ENCODE data around the gene NOL6. TPM values are rescaled to one million over a fixed set of nuclear protein-coding genes. Genes with fewer than 3 reads are reported as not detected.
A peak's percentile ranks its signal among the peaks of the same experiment; 100 is the strongest.

Gene NOL6
- total RNA-seq, 1 experiment from 2014 or later, result 49.6 TPM

DNA sequence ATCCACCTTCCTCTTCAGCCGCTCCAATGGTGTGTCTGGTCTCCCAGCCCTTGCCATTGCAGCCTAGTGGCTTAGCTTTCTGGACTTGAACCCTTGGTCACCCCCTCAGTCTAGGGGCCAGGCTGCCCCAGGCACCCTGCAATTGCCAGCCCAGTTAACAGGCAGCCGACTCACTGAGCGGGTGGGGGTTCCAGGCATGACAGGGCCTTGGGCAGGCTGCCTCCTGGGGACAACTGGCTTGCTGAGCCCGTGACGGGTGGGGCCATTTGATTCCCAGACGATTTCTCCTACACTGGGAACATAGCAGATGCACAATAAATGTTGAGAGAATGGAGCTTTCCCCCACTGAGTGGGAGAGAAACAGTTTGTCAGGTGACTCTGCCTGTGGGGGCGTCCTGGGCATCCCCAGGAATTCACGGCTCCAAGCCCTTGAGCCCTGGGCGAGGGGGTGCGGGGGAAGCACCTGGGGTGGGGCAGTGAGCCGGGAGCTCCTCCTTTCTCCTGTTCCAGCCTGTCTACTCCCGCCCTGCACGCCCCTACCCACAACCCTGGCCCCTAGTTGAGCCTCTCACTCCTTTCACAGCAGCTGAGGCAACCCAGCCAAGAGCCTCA, 58.7 kb downstream of the NOL6 start:
- no peak for DNase-seq (ENCODE audit: low spot score)
- H3K4me3 ChIP-seq (ENCODE audit: low read depth, low read length, poor library complexity, severe bottlenecking), result no peak overlapping the region
- BruUV-seq (replicated peaks), result no TSS peak
- H3K4me1 ChIP-seq (ENCODE audit: insufficient read depth, low read length, poor library complexity, severe bottlenecking), result no peaks in the 10 kb centered on the region
- H3K9me3 ChIP-seq (ENCODE audit: low read depth, low read length, poor library complexity, severe bottlenecking), result no peaks in the 10 kb centered on the region
- no peak overlapping the region for H3K27ac ChIP-seq (ENCODE audit: low read depth, low read length, poor library complexity, severe bottlenecking)
- POLR2A ChIA-PET (ENCODE audit: low non-redundant PET), result no interaction called here
- intact Hi-C loops (cut with micrococcal nuclease; ENCODE audit: unreplicated experiment), result no loop called here
- no peaks in the 10 kb centered on the region for H3K36me3 ChIP-seq (ENCODE audit: insufficient read depth, low read length, poor library complexity, severe bottlenecking)
- TF ChIP-seq EZH2 (IDR thresholded peaks at IDR 0.05; ENCODE audit: borderline replicate concordance, low read depth, low read length, poor library complexity, severe bottlenecking), result no peak
- TF ChIP-seq, protein P1, sequence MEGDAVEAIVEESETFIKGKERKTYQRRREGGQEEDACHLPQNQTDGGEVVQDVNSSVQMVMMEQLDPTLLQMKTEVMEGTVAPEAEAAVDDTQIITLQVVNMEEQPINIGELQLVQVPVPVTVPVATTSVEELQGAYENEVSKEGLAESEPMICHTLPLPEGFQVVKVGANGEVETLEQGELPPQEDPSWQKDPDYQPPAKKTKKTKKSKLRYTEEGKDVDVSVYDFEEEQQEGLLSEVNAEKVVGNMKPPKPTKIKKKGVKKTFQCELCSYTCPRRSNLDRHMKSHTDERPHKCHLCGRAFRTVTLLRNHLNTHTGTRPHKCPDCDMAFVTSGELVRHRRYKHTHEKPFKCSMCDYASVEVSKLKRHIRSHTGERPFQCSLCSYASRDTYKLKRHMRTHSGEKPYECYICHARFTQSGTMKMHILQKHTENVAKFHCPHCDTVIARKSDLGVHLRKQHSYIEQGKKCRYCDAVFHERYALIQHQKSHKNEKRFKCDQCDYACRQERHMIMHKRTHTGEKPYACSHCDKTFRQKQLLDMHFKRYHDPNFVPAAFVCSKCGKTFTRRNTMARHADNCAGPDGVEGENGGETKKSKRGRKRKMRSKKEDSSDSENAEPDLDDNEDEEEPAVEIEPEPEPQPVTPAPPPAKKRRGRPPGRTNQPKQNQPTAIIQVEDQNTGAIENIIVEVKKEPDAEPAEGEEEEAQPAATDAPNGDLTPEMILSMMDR (conservative IDR thresholded peaks at IDR 0.05; ENCODE audit: low read depth, low read length), result no peak
- CTCF ChIA-PET, result interaction anchor here (0.7 to 1.2 kb wide), 4 partner anchors 12 to 128 kb away, joined by 3 to 4 read pairs (median 3); partner anchors contain the start of gene AQP7
- H3K27me3 ChIP-seq (replicated peaks; ENCODE audit: insufficient read depth, low read depth, low read length, poor library complexity), result peaks cover 3% of the 10 kb centered on the region

DNA sequence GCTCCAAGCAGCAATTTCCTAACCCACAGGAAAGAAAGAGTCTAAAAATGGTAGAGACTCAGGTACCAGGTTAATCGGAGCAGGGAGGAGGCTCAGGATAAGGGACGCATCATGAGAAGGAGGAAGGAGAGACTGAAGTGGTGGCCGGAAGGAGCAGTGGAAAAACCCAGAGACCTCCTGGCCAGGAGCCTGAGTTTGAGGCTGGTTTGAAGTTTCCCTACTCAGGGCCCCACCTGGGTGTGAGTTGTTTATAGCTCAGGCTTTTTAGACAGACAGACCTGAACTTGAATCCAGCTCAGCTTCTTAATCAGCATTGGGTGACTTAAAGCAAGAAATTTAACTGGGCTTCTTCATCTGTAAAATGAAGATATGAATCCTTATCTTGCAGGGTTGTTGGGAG, 59.5 kb downstream of the NOL6 start:
- ChIA-PET POLR2A (ENCODE audit: low non-redundant PET) (no interaction called here), CTCF (no interaction called here)
- no peaks in the 10 kb centered on the region for H3K4me1 ChIP-seq (ENCODE audit: insufficient read depth, low read length, poor library complexity, severe bottlenecking)
- TF ChIP-seq, protein P1 (conservative IDR thresholded peaks at IDR 0.05; ENCODE audit: low read depth, low read length), result no peak
- no peak overlapping the region for H3K27ac ChIP-seq (ENCODE audit: low read depth, low read length, poor library complexity, severe bottlenecking)
- DNase-seq (ENCODE audit: low spot score), result no peak
- BruUV-seq (replicated peaks), result no TSS peak
- no peaks in the 10 kb centered on the region for H3K36me3 ChIP-seq (ENCODE audit: insufficient read depth, low read length, poor library complexity, severe bottlenecking)
- no peak overlapping the region for H3K4me3 ChIP-seq (ENCODE audit: low read depth, low read length, poor library complexity, severe bottlenecking)
- H3K27me3 ChIP-seq (replicated peaks; ENCODE audit: insufficient read depth, low read depth, low read length, poor library complexity), result no peaks in the 10 kb centered on the region
- intact Hi-C loops (cut with micrococcal nuclease; ENCODE audit: unreplicated experiment), result no loop called here
- H3K9me3 ChIP-seq (ENCODE audit: low read depth, low read length, poor library complexity, severe bottlenecking), result no peaks in the 10 kb centered on the region

Small RNAs within 50 kb of the gene (microRNA-seq; reads per million reads assigned to microRNA genes)
- 5.1 reads per million, percentile 17 among the genes with 10 or more reads in this experiment for gene MIR6851

Other genes starting within 250 kb of the NOL6 start
- not detected in 2 replicates for gene SPINK4, start 233.8 kb downstream of the NOL6 start, total RNA-seq (2021)
- 48.4 and 52.7 TPM in 2 replicates for gene BAG1, start 209.2 kb downstream of the NOL6 start, total RNA-seq (2021)
- gene CHMP5, start 208.9 kb downstream of the NOL6 start, total RNA-seq (2021), result 74.4 and 74.6 TPM in 2 replicates
- gene NFX1, start 183.4 kb downstream of the NOL6 start, total RNA-seq (2021), result 36.3 and 40.0 TPM in 2 replicates
- not detected in 2 replicates for gene AQP7, start 71.4 kb downstream of the NOL6 start, total RNA-seq (2021)
- gene AQP3, start 26.3 kb downstream of the NOL6 start, total RNA-seq (2021), result 0.37 and 0.43 TPM in 2 replicates
- gene ANKRD18B, start 50.3 kb upstream of the NOL6 start, total RNA-seq (2021), result not detected in 2 replicates

Data from A673 (cell line).